HG03342 (cell line): ENCODE measurements around the gene MGLL.

Source experiments
- ATAC-seq: cut with Tn5 transposase; IDR thresholded peaks from one replicate; pipeline ENCODE4 v1.9.1; 2021; ENCODE audit warnings: mild to moderate bottlenecking, moderate library complexity; ENCODE audit not compliant: unreplicated experiment

The MGLL gene

DNA sequence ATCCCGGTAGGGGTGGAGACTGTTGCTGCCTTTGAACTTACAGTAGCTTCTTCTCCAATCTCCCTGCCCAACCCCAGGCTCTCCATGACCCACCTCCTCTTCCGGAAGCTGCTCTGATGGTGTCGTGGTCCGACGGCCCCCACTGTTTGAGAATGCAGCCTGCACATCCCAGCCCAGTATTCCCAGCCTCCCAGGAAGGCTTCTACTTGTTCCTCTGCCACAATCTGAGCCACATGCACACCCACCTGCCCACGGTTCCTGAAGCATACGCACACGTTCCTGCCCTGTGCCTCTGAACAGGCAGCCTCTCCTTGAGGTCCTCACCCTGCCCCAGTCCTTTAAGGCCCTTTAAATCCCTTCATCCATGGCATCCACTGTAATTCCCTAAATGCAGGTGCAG lies 92.1 kb downstream of the MGLL start:
- ATAC-seq = no peak

DNA sequence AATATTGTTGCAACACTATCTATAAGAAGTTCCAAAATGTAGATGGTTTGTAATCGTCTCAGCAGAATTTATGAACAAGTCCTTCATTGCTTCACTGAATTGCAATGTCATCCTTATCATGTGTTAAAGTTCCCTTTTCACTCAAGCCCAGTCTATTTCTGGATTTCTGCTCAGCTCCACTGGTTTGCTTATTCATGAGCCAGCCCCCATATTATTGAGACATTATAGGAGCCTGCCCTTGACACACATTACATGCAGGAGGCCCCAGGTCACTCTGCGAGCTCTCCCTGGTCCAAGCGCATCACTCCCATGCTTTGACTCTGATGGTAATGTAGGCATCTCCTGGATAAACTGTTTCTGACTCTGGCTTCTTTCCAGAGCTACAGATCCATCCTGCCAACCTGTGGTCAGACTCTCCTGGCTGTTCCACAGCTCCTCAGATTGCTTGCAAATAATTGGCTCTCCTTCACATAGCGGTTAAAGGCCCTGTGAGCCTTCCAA lies 92.7 kb downstream of the MGLL start:
- no peak for ATAC-seq

DNA sequence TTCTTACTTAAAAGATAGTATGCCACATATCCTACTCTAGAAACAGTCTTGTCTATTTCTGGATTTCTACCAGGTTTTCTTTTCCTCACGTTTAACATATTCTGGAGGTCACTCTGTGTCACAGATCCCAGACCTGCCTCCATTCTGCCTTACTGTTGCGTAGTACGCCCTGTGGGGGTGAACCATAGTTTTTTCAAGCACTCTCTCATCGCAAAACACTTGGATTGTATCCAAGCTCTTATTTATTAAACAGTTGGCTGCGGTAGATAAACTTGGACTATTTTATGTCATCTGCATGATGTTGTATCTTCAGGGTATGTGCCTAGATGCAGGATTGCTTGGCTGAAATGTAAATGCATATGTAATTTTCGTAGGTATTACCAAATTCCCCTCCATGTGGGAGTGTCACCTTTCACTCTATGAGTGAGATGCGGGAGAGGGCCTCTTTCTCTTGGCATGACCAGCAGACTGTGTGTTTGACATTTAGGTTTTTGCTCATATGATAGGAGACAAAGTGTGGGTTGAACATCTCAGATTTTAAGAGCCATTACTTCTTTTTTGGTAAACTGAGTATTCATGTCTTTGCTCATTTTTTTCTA lies 93.8 kb downstream of the MGLL start:
- ATAC-seq = no peak

DNA sequence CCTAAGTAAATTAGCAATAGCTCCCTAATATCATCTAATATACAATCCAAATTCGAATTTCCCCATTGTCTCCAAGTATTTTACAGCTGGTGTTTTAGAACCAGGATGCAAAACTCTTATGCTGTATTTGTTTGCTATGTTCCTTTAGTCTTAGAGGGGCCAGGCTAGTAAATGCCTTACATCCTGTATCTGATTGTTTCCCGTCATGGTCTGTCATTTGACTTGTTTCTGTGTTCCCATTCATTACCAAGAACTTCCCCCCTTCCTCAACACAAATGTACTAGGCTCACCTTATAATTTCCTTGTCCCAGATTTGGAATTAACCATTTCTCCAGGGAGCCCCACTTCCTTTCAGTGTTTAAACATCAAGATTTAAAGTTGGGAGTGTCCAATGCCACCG lies 95.4 kb downstream of the MGLL start:
- no peak for ATAC-seq

DNA sequence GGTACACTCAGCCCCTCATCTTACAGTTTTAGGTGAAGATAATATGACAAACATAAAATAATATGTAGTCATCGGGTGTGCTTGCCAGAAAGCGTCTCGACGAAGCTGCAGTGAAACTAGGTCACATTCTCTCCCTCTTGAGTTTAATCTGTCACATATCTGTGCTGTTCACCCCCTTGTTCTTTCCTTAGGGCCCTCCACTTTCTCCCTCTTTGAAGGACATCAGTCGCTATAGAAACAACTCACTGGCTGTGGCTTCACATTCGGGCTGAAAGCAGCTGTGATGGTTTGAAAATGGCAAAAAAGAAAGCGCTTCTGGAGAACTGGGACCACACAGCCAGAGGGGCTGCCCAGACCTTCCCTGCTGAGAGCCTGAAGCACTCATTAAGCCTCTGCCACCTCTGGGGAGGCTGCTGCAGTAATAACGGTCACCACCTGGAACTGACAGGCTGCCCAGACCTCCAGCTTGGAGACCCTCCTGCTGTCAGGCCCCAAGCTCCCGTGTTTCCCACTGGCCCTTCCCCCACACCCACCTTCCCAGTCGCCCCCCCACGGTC lies 99.2 kb downstream of the MGLL start:
- ATAC-seq = no peak

DNA sequence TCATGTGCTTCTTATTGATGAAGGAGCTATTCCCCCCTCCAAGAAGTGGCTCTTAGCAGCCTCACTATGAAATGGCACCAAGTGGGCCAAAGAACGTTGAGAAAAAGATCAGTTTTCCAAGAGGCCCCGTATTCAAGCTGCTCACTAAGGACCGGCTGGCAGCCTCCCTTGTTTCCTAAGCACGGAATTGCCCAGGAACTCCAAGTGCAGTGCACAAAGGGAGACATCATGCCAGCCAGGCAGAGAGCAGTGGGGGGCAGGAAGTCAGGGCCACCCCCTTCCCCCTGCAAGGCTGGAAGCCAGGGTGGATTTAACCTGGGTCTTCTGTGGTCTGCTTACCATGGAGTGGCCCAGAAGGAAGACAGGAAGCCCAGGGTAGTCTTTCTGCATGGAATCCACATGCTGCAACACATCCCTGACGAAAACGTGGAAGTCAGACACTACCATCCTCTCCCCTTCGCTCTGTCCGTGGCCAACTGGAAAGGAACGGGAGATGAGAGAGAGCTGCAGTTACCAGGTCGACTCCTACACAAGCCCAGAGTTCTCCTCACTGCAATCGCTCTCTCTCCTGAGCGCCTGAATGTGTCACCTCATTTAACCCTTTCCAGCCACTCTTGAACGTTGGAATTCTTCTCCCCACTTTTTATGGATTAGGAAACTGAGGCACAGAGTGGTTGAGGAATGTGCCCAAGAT lies 100.1 kb downstream of the MGLL start:
- ATAC-seq = no peak

DNA sequence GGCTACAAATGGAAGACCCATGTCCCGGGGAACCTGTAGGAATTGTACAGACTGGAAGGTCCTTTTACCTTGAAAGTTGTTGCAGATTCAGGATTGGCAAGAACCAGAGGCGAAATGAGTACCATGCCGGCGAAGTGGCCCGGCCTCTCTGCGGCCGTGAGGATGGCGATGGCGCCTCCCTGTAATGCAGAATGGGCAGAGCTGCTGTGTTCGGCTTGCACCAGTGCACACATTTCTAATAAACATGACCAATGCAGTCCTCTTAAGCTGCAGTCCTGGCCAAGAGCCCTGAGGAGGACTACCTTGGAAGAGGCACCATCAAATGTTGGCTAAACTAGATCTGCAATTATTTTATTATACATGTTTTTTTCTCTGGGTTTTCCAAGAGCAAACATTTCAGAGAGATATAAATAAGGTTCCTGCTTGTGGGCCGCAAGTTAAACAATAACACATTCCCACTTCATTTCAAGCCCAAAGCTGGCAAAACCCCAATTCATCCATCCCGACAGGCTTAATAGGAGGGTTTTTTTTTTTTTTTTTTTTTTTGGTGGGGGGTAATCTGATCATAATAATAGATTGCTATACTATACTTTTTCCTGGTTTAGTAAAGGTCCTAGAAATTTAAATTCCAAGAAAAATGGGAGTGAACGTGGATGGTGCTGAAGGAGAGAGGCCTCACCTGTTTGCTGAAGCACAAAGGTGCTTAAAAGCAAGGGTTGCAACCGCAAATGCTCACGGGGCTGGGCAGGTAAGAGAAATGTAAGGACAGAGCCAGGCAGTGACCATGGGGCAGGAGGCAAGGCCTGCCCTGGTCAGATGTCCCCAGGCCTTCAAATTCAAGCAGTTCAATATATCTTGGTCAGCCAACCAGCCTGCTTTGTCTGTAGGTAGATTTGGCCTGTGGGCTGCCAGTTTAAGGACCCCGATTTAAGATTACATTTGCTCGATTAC lies 101.1 kb downstream of the MGLL start:
- ATAC-seq = no peak

DNA sequence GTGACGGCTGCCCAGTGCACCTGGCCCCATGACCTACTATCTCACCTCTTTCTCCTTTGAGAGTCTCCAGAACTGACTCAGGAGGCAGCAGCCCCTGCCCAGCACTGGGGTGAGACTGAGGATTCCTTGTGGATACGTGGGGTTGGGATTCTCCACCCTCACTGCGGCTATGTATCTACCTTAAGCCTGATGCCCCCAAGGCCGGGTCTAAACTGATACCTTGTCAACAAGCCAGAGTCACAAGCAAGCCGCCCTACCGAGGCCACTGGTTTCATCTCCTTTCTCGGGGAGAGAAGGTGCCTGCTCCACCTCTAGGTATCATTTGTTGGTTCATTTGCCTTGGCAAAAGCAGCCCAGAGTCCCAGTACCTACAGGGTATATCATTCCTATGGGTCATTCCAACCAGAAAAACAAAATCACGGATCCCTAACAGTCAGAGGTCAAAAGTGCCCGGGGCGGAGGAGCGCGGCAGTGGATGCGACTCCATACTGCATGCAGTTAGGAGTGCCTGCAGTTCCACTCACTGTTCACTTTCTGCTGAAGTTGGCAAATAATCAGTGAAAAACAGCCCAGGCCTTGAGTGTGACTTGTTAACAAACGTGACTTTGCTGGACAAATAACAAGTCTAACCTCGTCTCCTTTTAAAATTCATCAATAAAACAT lies 102.0 kb downstream of the MGLL start:
- ATAC-seq = no peak

DNA sequence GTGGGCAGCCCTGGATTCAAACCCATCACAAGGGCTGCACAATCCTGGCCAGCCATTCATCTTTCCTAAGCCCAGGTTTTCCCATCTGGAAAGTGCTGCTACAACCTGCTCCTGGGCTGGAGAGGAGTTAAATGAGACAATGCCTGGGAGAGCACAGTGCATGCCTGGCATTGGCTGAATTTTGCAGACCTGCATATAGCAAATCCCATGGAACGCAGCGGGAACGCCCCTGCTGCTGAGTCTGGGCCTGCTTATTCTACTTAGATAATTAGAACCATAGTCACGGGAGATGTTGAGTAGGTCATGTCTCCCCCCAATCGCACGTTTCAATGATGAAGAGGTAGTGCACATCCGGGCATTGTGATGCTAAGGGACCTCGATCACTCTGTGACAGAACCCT lies 102.9 kb downstream of the MGLL start:
- ATAC-seq = no peak

DNA sequence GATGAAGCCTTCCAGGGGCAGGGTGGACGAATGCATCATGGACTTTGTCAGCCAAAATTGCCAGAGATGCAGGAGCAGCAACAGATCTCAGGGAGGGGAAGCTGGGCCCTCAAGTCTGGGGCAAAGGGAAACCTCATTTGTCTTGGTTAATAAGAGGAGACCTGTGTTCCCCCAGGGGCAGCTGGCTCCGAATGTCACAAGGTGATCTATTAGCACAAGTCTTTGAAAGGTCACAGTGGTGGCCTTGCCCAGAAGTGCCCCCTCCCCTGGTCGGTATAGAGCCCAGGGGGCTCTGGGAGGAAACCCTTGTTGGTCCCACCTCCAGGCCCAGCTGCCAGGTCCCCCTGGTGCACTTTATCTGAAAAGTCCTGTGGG lies 103.4 kb downstream of the MGLL start:
- ATAC-seq = no peak

DNA sequence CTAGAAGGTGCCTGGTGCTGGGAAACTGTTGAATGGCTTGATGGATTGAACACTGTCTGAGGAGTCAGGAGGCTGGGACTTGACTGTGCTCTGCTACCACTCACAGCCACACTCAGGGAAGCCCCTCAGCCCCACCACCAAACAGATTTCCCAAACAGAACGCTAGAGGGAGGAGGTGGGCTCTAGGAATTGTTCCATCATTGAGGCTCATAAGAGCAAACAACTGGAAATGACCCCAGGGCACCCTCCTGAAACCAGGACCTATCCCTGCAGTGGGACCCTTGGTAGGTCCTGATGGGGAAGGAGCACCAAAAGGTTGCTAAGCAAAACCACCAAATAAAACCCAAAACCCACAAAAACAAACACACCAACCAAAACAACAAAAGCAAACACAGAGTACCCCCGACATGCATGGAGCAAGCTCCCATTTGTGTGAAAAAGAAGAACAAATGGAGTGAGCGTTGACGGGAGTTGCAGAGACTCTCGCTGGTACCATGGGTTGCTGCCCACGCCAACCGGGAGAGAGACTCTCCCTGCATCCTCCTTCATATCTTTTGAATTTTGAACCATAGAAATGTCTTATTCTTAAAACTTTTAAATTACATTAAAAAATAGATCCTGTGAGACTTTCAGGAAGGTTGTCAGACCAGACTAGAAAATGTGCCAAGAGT lies 103.9 kb downstream of the MGLL start:
- ATAC-seq = no peak

DNA sequence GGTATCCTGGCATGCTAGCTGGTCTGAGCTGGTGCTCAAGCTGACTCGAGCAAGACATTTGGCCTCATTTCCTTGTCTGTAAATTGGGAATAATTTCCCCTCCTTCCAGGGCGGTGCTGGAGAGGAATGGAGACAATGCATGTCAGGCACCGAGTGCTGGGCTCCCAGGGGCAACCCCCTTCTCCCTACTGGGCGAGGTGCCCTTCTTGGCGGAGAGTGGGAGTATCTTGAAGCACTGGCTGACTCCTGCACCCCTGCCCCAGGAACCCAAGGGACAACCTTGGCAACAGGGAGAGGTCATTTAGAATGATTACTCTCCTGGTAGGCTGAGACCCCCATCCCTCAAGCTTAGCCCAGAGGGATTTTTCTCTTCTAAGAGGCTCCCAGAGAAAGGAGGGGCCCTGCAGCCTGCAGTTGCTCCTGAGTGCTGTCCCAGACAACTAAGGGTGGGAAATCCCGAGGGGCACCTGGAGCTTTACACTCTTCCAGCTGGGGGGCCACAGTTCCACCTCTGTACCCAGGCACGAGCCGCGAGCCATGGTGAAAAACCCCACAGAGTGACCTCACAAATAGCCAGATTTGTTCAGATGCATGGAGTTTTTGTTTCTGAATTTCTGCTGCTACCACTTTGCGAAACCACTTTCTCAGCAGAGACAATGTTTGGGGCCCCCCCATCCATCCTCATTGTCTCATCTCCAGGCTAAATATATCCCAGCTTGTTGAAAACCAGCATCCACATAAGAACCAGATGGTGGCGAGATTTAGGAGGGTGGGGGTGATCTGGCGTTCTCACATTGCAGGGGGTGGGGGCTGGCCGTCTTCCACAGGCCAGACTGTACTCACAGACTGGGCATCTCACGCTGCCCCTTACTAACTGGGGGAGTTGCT lies 104.7 kb downstream of the MGLL start:
- no peak for ATAC-seq

DNA sequence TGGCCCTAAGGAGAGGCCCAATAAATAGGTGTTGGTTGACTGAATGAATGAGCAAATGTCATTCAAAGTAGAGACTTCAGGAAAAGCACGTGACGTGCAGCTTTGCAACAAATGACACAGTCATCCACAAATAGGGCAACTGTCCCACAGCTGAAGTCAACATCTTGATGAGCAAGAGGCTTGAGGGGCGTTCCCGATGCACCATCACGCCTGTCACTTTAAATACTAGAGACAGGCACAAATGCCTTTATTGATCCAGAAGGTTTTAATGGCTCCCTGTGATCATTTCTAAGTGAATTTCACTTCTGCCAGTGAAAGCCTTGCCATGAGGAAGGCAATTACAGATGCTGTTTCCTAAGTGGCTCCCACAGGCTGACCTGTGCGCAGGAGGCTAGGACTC lies 105.9 kb downstream of the MGLL start:
- no peak for ATAC-seq

DNA sequence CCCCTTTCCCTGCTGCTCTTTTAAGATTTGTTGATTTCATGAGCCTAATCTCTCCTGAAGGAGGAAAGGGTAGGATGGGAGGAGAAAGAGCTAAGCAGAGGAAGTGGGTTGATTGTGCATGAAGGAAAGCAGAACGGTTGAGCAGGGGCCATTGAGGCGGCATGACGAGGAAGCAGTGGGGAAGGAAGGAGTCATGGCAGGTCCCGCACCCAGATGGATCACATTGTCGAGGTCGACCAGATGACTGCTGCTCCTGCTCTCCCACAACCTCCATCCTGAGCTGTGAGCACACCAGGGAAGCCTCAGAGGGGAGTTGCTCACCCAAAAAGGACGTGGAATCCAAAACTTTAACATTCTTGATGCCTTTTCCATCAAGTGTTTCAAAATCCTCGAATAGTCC lies 106.8 kb downstream of the MGLL start:
- ATAC-seq = no peak

DNA sequence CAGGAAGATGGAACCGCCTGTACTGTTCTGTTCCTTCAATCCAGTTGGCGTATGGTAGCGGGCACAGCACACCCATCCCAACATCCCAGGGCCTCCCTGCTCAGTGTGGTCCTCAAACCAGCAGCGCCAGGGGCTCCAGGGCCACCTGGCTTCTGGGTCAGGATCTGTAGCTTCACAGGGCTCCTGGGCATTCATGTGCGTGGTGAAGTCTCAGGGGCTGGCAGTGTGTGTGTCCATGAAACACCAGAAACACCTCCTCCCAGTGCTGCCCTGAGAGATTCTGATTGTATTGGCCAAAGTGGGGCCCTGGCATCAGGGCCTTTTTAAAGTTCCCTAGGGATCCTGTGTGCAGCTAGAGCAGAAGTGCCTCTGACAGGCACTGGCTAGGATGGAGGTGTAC lies 107.4 kb downstream of the MGLL start:
- no peak for ATAC-seq

DNA sequence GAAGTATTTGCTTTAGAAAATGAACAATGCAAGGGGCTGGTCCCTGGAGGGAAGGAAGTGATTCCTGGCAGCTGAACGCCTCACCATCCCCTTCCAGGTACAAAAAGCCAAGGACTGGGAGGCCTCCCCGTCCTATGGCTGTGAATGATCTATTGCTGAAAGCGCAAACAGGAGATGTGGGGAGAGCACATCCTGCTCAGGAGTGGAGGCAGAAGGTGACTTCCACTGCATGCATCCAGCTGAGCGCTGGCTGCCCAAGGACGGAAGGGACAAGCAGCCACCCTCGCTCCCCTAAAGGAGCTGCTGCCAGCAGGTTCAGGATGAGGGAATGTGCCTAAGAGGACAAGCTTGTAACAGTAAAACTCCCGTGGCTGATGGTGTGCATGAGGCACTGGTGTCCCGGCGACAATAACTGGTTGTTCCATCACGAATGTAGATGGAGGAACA lies 108.2 kb downstream of the MGLL start:
- ATAC-seq = no peak

DNA sequence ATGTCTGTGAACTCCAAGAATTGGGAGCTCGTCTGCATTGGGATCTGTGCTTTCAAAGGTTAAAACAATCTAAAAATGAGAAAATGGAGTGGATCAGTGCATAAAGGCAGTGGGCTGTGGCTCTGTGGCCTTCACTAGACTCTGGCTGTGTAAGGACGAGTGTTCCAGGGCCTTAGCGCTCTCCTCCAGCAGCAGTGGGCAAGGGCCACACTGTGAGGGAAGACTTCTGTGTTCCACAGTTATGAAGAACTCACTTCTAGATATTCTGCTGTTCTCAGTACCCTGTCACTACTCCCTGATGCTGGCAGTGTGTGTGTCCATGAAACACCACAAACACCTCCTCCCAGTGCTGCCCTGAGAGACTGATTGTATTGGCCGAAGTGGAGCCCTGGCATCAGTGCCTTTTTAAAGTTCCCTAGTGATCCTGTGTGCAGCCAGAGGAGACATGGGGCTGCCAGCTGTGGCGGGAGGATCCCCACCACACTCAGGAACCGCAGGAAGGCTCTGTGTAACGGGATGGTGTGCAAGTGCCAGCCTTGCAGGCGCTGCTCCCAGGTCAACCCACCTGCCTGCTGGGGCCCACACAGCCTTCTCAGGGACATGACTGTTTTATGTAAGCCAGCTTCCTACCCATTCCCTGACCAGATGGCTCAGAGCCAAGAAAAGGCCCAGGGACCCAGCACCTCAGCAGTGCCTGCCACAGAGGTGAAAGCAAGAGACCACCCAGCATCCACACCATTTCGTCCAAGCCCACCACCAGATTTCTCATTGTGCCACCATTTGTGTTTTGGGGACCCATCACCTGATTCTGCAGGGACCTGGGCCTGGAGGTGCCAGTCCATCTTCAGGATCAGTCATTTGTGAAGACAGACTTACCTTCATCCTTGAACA lies 109.2 kb downstream of the MGLL start:
- no peak for ATAC-seq

DNA sequence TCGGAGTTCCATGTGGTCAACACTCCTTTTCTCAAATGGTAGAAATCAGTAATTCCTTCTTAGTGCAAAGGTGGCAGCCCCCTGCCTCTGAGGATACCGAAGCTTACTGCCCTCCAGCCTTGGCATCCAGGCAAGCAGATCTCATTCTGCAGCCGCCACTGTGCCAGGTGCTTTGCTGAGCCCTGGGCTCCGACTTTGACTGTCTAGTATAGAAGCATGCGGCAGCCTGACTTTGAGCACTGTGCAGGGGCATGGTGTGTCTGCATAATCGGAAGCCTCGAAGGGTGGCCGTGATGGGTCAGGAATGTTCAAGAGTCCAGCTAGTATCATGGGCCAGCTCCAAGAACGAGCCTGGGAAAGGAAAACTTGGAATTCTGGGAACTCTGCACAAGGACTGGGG lies 109.9 kb downstream of the MGLL start:
- ATAC-seq = no peak
